Loucy (cell line): Measurements from ENCODE around the gene APOL4.

ENCODE experiments used
- EZH2phosphoT487 ChIP-seq: fragments of 200-600 bp; IDR thresholded peaks from 2 replicates; pipeline ENCODE4 v1.6.1; 2018; ENCODE audit warnings: antibody characterized with exemption, mild to moderate bottlenecking, moderate library complexity, borderline replicate concordance
- TF ChIP-seq, protein P1 (sequence below): fragments of 200-600 bp; sonication (generic); conservative IDR thresholded peaks from 2 replicates; pipeline ENCODE4 v1.5.1; 2014; ENCODE audit warnings: mild to moderate bottlenecking, antibody characterized with exemption, low read length

DNA sequence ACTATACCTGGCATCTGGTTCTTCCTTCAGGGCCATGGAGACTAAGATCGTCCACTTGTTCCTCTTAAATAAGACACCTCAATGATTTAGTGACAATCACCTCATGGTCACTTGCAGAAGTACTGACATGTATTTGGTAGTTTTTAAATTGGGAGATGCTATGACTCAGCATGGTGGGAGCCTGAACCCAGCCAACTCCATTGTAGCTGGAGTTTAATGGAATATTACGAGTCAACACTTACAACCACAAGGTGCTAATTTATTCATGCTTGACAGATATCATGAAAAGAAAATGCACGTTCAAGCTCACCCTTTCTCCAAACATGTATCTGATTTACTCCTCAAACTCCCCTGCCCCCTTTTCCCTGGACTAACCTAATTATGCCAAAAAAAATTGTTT lies 24.4 kb downstream of the APOL4 start:
- TF ChIP-seq, protein P1, sequence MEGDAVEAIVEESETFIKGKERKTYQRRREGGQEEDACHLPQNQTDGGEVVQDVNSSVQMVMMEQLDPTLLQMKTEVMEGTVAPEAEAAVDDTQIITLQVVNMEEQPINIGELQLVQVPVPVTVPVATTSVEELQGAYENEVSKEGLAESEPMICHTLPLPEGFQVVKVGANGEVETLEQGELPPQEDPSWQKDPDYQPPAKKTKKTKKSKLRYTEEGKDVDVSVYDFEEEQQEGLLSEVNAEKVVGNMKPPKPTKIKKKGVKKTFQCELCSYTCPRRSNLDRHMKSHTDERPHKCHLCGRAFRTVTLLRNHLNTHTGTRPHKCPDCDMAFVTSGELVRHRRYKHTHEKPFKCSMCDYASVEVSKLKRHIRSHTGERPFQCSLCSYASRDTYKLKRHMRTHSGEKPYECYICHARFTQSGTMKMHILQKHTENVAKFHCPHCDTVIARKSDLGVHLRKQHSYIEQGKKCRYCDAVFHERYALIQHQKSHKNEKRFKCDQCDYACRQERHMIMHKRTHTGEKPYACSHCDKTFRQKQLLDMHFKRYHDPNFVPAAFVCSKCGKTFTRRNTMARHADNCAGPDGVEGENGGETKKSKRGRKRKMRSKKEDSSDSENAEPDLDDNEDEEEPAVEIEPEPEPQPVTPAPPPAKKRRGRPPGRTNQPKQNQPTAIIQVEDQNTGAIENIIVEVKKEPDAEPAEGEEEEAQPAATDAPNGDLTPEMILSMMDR, result no peak
- TF ChIP-seq EZH2phosphoT487, result no peak
